ENCODE measurements around the gene SLC9A7.

DNA sequence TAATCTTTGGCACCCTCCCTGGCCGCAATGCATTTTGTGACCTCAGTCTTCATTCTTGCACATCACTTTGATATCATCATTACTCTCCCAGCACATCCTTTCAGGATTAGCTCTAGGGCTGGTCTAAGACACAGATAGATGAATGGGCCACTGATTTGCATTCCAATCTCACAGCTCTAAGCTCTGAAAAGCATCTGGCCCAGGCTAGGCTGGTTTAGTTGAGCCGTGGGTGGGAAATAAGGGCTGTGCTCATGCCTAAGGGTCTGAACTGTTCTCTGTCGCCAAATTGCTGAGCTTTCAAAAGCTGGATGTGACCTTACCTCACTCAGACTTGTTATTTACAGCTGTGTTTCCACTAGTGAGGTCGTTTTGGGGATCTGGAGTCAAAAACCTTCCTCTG is 30.0 kb upstream of the SLC9A7 start:
- TF ChIP-seq ESRRA (IDR thresholded peaks at IDR 0.05; ENCODE audit: borderline replicate concordance, low read length) (no peak), CHD4 (IDR thresholded peaks at IDR 0.05; ENCODE audit: borderline replicate concordance) (no peak), KDM5A (IDR thresholded peaks at IDR 0.05) (no peak), RCOR1 (IDR thresholded peaks at IDR 0.05; ENCODE audit: low read depth, low read length) (no peak), TP53 (CRISPR knock-in tag; IDR thresholded peaks at IDR 0.05) (no peak), HDAC2 (IDR thresholded peaks at IDR 0.05) (no peak), ZSCAN20 (CRISPR knock-in tag; IDR thresholded peaks at IDR 0.05) (no peak)
- TF ChIP-seq, protein P1, sequence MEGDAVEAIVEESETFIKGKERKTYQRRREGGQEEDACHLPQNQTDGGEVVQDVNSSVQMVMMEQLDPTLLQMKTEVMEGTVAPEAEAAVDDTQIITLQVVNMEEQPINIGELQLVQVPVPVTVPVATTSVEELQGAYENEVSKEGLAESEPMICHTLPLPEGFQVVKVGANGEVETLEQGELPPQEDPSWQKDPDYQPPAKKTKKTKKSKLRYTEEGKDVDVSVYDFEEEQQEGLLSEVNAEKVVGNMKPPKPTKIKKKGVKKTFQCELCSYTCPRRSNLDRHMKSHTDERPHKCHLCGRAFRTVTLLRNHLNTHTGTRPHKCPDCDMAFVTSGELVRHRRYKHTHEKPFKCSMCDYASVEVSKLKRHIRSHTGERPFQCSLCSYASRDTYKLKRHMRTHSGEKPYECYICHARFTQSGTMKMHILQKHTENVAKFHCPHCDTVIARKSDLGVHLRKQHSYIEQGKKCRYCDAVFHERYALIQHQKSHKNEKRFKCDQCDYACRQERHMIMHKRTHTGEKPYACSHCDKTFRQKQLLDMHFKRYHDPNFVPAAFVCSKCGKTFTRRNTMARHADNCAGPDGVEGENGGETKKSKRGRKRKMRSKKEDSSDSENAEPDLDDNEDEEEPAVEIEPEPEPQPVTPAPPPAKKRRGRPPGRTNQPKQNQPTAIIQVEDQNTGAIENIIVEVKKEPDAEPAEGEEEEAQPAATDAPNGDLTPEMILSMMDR (IDR thresholded peaks at IDR 0.05): no peak
- TF ChIP-seq, protein P2, sequence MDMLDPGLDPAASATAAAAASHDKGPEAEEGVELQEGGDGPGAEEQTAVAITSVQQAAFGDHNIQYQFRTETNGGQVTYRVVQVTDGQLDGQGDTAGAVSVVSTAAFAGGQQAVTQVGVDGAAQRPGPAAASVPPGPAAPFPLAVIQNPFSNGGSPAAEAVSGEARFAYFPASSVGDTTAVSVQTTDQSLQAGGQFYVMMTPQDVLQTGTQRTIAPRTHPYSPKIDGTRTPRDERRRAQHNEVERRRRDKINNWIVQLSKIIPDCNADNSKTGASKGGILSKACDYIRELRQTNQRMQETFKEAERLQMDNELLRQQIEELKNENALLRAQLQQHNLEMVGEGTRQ (IDR thresholded peaks at IDR 0.05): no peak
- TF ChIP-seq, protein P3, sequence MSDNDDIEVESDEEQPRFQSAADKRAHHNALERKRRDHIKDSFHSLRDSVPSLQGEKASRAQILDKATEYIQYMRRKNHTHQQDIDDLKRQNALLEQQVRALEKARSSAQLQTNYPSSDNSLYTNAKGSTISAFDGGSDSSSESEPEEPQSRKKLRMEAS (IDR thresholded peaks at IDR 0.05): no peak
- TF ChIP-seq, protein P4, sequence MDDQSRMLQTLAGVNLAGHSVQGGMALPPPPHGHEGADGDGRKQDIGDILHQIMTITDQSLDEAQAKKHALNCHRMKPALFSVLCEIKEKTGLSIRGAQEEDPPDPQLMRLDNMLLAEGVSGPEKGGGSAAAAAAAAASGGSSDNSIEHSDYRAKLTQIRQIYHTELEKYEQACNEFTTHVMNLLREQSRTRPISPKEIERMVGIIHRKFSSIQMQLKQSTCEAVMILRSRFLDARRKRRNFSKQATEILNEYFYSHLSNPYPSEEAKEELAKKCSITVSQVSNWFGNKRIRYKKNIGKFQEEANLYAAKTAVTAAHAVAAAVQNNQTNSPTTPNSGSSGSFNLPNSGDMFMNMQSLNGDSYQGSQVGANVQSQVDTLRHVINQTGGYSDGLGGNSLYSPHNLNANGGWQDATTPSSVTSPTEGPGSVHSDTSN (IDR thresholded peaks at IDR 0.05): no peak
- TF ChIP-seq, protein P5, sequence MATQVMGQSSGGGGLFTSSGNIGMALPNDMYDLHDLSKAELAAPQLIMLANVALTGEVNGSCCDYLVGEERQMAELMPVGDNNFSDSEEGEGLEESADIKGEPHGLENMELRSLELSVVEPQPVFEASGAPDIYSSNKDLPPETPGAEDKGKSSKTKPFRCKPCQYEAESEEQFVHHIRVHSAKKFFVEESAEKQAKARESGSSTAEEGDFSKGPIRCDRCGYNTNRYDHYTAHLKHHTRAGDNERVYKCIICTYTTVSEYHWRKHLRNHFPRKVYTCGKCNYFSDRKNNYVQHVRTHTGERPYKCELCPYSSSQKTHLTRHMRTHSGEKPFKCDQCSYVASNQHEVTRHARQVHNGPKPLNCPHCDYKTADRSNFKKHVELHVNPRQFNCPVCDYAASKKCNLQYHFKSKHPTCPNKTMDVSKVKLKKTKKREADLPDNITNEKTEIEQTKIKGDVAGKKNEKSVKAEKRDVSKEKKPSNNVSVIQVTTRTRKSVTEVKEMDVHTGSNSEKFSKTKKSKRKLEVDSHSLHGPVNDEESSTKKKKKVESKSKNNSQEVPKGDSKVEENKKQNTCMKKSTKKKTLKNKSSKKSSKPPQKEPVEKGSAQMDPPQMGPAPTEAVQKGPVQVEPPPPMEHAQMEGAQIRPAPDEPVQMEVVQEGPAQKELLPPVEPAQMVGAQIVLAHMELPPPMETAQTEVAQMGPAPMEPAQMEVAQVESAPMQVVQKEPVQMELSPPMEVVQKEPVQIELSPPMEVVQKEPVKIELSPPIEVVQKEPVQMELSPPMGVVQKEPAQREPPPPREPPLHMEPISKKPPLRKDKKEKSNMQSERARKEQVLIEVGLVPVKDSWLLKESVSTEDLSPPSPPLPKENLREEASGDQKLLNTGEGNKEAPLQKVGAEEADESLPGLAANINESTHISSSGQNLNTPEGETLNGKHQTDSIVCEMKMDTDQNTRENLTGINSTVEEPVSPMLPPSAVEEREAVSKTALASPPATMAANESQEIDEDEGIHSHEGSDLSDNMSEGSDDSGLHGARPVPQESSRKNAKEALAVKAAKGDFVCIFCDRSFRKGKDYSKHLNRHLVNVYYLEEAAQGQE (IDR thresholded peaks at IDR 0.05): no peak
